OCI-LY3 (cell line): ENCODE measurements around the gene RAB26.
"Not testable (repeated sequence)": the region's sequence is repeated elsewhere in the genome, so short reads cannot be mapped to it uniquely, and the experiment has no call there.

Experiments used
- H2AFZ ChIP-seq: fragments of 200-600, 300-600 bp; shearing (Covaris generic); 2 replicates; pipeline ENCODE4 v1.6.0; 2014; ENCODE audit warnings: antibody characterized with exemption, low read depth, low read length
- H3K27ac ChIP-seq: fragments of 200-600, 300-600 bp; sonication (generic); 2 replicates; pipeline ENCODE4 v1.5.1; 2014; ENCODE audit warnings: mild to moderate bottlenecking, low read length, moderate library complexity, mixed read lengths
- H3K27me3 ChIP-seq: fragments of 200-600, 300-600 bp; sonication (generic); 2 replicates; pipeline ENCODE4 v1.6.1; 2014; ENCODE audit warnings: low read depth, low read length, mixed read lengths
- H3K36me3 ChIP-seq: fragments of 200-600, 300-600 bp; sonication (generic); replicated peaks from 2 replicates; pipeline ENCODE3; 2014; ENCODE audit warnings: low read depth, low read length, mixed read lengths
- H3K4me1 ChIP-seq: fragments of 300-600, 200-600 bp; sonication (generic); 2 replicates; pipeline ENCODE4 v1.6.1; 2014; ENCODE audit warnings: low read length, mixed read lengths
- H3K4me2 ChIP-seq: fragments of 200-600, 300-600 bp; sonication (generic); 2 replicates; pipeline ENCODE4 v1.6.1; 2014; ENCODE audit warnings: low read length, mixed read lengths
- H3K4me3 ChIP-seq: fragments of 300-600, 200-600 bp; sonication (generic); 2 replicates; pipeline ENCODE4 v1.5.1; 2014; ENCODE audit warnings: antibody characterized with exemption, mild to moderate bottlenecking, low read length, moderate library complexity
- H3K79me2 ChIP-seq: fragments of 300-600, 200-600 bp; shearing (Covaris generic); 2 replicates; pipeline ENCODE4 v1.6.1; 2014; ENCODE audit warnings: mild to moderate bottlenecking, low read length, mixed read lengths
- H3K9ac ChIP-seq: fragments of 300-600, 200-600 bp; shearing (Covaris generic); 2 replicates; pipeline ENCODE4 v1.6.0; 2014; ENCODE audit warnings: mild to moderate bottlenecking, low read length, moderate library complexity
- H3K9me3 ChIP-seq: fragments of 200-600, 300-600 bp; shearing (Covaris generic); 2 replicates; pipeline ENCODE4 v1.6.1; 2014; ENCODE audit warnings: low read length, mixed read lengths; ENCODE audit not compliant: insufficient read depth
- H4K20me1 ChIP-seq: fragments of 200-600, 300-600 bp; sonication (generic); 2 replicates; pipeline ENCODE4 v1.6.1; 2016; ENCODE audit warnings: low read length, mixed read lengths; ENCODE audit not compliant: insufficient read depth
- CTCF ChIP-seq: fragments of 200-600, 300-600 bp; sonication (generic); IDR thresholded peaks from 2 replicates; pipeline ENCODE4 v1.5.1; 2014; ENCODE audit warnings: antibody characterized with exemption, low read length, low read depth
- EZH2phosphoT487 ChIP-seq: fragments of 200-600 bp; shearing (Covaris generic); IDR thresholded peaks from 2 replicates; pipeline ENCODE4 v1.6.1; 2018; ENCODE audit warnings: antibody characterized with exemption, mixed run types, low read depth

Gene RAB26

GRCh38 chr16:2121853-2122252 lies 26.6 kb upstream of the RAB26 start:
- H3K27me3 ChIP-seq = no peaks in the 10 kb centered on the region
- peak overlapping the region; percentile 2; the same call in 1 of the 2 replicates for H3K4me2 ChIP-seq
- no peak overlapping the region for H3K4me3 ChIP-seq
- H4K20me1 ChIP-seq = no peaks in the 10 kb centered on the region; the same call in 1 of the 2 replicates
- H3K4me1 ChIP-seq = no peaks in the 10 kb centered on the region
- H3K9me3 ChIP-seq = no peaks in the 10 kb centered on the region
- H3K9ac ChIP-seq = no peak overlapping the region
- H2AFZ ChIP-seq = no peak overlapping the region
- H3K36me3 ChIP-seq = no peaks in the 10 kb centered on the region
- no peak overlapping the region for H3K27ac ChIP-seq
- TF ChIP-seq CTCF (no peak), EZH2phosphoT487 (no peak)
- H3K79me2 ChIP-seq = no peaks in the 10 kb centered on the region

- Histone ChIP-seq H3K79me2 (no peaks in the 10 kb centered on the region), H3K27me3 (no peaks in the 10 kb centered on the region), H3K4me2 (no peak overlapping the region), H3K9ac (no peak overlapping the region), H3K36me3 (no peaks in the 10 kb centered on the region), H3K4me1 (no peaks in the 10 kb centered on the region), H3K4me3 (no peak overlapping the region), H4K20me1 (peaks cover 5% of the 10 kb centered on the region), H3K27ac (no peak overlapping the region), H3K9me3 (no peaks in the 10 kb centered on the region), H2AFZ (no peak overlapping the region)
- TF ChIP-seq EZH2phosphoT487 = no peak
- no peak for TF ChIP-seq CTCF
Observed at GRCh38 chr16:2122429-2122828, 26.0 kb upstream of the RAB26 start.

- H3K4me1 ChIP-seq, H3K36me3 ChIP-seq, H3K79me2 ChIP-seq, H3K4me2 ChIP-seq, H3K27me3 ChIP-seq, H3K9ac ChIP-seq, H4K20me1 ChIP-seq, H3K4me3 ChIP-seq, H3K27ac ChIP-seq, H3K9me3 ChIP-seq, H2AFZ ChIP-seq: not testable (repeated sequence)
Observed at GRCh38 chr16:2122934-2123683, 25.3 kb upstream of the RAB26 start.

GRCh38 chr16:2123706-2124376 lies 24.6 kb upstream of the RAB26 start:
- not testable (repeated sequence) for H2AFZ ChIP-seq, H3K27ac ChIP-seq, H3K4me3 ChIP-seq, H3K79me2 ChIP-seq, H3K4me2 ChIP-seq, H3K36me3 ChIP-seq, H3K9ac ChIP-seq, H3K27me3 ChIP-seq, H4K20me1 ChIP-seq, H3K4me1 ChIP-seq, H3K9me3 ChIP-seq

GRCh38 chr16:2124377-2124693 lies 24.1 kb upstream of the RAB26 start:
- H3K79me2 ChIP-seq, H3K4me3 ChIP-seq, H3K4me1 ChIP-seq, H3K9me3 ChIP-seq, H3K36me3 ChIP-seq, H3K27me3 ChIP-seq, H3K9ac ChIP-seq, H4K20me1 ChIP-seq, H3K27ac ChIP-seq, H2AFZ ChIP-seq, H3K4me2 ChIP-seq: not testable (repeated sequence)

- not testable (repeated sequence) for H3K4me2 ChIP-seq, H3K4me3 ChIP-seq, H3K27ac ChIP-seq, H3K9ac ChIP-seq, H3K79me2 ChIP-seq, H3K4me1 ChIP-seq, H3K36me3 ChIP-seq, H3K27me3 ChIP-seq, H3K9me3 ChIP-seq, H4K20me1 ChIP-seq, H2AFZ ChIP-seq
Observed at GRCh38 chr16:2124694-2125444, 23.6 kb upstream of the RAB26 start.

- H3K79me2 ChIP-seq, H4K20me1 ChIP-seq, H2AFZ ChIP-seq, H3K4me3 ChIP-seq, H3K9ac ChIP-seq, H3K4me1 ChIP-seq, H3K4me2 ChIP-seq, H3K27ac ChIP-seq, H3K9me3 ChIP-seq, H3K36me3 ChIP-seq, H3K27me3 ChIP-seq: not testable (repeated sequence)
Observed at GRCh38 chr16:2125609-2126008, 22.8 kb upstream of the RAB26 start.
